Measurements from ENCODE around the gene BTG1.
"Not testable (repeated sequence)": the region's sequence is repeated elsewhere in the genome, so short reads cannot be mapped to it uniquely, and the experiment has no call there.

Gene BTG1

DNA sequence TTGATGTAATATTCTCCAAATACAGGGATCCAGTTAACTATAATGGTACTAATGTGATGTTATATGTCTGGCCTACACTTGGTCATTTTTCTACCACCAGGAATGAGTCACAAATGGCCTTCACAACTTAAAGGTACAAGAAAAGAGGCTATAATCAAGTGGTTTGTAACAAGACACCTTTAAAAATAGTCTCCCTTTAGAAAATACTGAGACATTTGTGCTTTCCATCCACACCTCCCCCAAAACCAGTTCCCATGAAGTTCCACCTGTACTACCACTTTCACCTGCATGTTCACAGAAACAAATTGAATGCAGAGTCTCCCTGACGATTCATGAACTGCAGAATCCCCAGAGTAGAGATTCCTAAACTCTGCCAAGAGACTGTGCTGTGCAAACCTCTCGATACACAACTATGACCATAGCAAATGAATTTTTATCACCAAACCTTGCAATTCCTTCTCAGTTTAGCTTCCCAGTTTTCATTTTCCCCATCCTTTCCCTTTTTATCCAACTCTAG lies 6.0 kb downstream of the BTG1 start:
- TF ChIP-seq, protein P1, sequence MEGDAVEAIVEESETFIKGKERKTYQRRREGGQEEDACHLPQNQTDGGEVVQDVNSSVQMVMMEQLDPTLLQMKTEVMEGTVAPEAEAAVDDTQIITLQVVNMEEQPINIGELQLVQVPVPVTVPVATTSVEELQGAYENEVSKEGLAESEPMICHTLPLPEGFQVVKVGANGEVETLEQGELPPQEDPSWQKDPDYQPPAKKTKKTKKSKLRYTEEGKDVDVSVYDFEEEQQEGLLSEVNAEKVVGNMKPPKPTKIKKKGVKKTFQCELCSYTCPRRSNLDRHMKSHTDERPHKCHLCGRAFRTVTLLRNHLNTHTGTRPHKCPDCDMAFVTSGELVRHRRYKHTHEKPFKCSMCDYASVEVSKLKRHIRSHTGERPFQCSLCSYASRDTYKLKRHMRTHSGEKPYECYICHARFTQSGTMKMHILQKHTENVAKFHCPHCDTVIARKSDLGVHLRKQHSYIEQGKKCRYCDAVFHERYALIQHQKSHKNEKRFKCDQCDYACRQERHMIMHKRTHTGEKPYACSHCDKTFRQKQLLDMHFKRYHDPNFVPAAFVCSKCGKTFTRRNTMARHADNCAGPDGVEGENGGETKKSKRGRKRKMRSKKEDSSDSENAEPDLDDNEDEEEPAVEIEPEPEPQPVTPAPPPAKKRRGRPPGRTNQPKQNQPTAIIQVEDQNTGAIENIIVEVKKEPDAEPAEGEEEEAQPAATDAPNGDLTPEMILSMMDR (IDR thresholded peaks at IDR 0.05): no peak
- DNase-seq (ENCODE audit: low spot score): no peak
- peak overlapping the region; percentile 46 to 97 for H3K27ac ChIP-seq
- peak overlapping the region; percentile 98 for H3K4me3 ChIP-seq

DNA sequence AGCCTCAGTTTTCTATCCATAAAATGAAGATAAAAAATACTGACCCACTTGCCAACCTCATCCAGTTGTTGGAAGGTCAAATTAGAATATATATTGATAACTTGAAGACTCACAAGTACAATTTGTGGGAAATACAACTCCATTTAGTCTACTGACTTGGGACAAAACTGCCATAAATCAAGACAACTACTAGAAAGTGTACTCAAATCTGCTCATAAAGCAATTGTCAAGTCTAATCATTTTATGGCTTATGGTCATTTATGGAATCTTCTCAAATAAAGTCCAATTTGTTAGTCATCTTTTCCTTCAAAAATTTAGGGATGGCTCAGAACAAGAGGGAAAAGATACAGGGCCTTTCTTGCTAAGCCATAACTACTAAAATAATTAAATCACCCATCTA lies 7.0 kb downstream of the BTG1 start:
- no peak for DNase-seq (ENCODE audit: low spot score)
- H3K4me3 ChIP-seq: peak overlapping the region; percentile 98
- TF ChIP-seq, protein P1 (IDR thresholded peaks at IDR 0.05): no peak
- H3K27ac ChIP-seq: peak overlapping the region; percentile 46 to 97

DNA sequence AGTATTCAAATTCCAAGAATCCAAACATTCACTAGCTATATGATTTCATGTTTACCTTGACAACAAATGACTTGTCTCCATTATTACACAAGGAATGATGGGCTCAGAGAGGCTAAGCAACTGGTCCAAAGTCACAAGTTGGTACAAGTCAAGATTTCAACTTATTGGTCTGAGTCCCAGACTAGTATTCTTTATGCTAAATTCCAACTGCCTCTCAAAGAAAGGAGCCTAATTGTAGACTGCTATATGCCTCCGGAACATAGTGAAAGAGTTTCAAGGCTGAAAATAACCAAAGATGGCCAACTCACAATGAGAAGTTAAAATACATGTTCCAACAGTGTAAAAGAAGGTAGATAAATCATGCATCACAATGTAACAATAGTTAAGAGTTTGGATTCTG lies 7.5 kb downstream of the BTG1 start:
- H3K4me3 ChIP-seq: peak overlapping the region; percentile 98
- TF ChIP-seq, protein P1 (IDR thresholded peaks at IDR 0.05): no peak
- H3K27ac ChIP-seq: peak overlapping the region; percentile 46 to 97
- no peak for DNase-seq (ENCODE audit: low spot score)

DNA sequence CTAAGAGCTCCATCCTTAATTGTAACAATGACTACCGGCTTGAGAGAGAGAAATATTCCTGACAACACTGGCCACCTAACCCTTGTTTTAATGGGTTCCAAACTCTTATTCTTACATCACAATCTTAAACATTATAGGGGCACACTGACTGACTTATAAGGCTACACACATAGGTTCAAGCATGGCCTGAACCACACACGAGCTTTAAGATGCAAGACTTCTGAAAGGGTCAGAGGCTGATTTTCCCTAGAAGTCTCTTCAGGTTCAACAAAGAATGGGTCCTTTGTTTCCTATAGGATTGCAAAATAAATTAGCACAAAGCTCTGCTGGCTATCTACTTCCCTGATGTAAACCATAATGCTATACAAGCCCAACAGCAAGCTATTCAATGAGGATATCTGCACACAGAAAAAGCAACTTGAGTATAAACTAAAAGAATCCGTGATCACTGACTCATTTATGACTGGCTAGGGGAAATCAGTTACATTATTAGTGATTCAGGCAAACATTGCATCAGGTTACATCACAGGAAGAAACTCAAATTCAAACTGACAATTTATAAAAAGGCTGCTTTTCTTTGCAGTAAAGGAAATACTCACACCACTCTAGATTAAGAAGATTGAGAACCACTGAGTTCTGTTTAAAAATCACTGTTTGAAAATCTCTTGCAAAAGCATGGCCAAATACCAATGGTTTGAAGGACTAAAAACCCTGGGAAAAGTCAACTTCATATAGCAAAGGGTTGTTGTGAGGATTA lies 8.5 kb downstream of the BTG1 start:
- TF ChIP-seq, protein P1 (IDR thresholded peaks at IDR 0.05): no peak
- no peak for DNase-seq (ENCODE audit: low spot score)
- H3K4me3 ChIP-seq: peak overlapping the region; percentile 98
- peak overlapping the region; percentile 46 to 48 for H3K27ac ChIP-seq

DNA sequence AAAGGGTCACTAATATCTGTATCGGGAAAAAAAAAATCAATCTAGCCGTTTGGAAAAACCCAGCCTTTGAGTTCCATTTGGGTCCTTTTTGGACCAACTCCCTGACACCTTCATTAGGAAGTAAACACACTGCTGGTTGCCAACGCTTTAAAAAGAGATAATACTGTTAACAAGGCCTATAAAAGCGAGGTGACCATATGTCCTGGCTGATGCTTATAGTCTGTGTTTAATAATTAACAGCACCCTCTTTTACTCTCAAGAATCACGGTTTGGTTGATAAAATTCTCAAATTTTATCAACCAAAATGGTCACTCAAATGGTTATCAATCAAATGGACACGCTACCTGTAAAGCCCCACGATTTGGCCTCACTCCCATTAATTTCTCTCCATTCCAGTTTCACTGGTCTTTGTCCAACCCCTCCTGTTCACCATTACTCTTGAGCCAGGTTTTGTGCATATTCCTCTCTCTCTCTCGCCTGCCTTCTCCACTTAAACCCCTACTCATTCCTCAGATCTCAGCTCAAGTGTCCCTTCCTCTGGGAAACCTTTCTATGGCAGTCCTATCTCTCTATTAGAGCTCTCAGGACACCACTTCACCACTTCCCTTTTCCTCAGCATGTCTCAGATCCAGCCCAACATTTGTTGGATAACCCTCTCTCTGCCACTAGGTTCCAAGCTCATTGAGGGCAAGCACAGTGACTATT lies 9.5 kb downstream of the BTG1 start:
- peak overlapping the region; percentile 98 for H3K4me3 ChIP-seq
- H3K27ac ChIP-seq: peak overlapping the region; percentile 46 to 48
- DNase-seq (ENCODE audit: low spot score): no peak
- TF ChIP-seq, protein P1 (IDR thresholded peaks at IDR 0.05): no peak

DNA sequence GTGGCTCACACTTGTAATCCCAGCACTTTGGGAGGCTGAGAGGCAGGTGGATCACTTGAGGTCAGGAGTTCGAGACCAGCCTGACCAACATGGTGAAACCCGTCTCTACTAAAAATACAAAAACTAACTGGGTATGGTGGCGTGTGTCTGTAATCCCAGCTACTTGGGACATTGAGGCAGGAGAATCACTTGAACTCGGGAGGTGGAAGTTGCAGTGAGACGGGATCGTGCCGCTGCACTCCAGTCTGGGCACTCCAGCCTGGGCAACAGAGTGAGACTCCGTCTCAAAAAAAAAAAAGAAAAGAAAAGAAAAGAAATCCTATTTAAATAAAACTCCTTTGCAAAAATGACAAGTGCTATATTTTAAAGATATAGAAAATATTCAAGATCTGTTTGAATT lies 10.1 kb downstream of the BTG1 start:
- not testable (repeated sequence) for DNase-seq (ENCODE audit: low spot score)
- Histone ChIP-seq H3K4me3 (peak overlapping the region; percentile 98), H3K27ac (peak overlapping the region; percentile 74 to 86)

DNA sequence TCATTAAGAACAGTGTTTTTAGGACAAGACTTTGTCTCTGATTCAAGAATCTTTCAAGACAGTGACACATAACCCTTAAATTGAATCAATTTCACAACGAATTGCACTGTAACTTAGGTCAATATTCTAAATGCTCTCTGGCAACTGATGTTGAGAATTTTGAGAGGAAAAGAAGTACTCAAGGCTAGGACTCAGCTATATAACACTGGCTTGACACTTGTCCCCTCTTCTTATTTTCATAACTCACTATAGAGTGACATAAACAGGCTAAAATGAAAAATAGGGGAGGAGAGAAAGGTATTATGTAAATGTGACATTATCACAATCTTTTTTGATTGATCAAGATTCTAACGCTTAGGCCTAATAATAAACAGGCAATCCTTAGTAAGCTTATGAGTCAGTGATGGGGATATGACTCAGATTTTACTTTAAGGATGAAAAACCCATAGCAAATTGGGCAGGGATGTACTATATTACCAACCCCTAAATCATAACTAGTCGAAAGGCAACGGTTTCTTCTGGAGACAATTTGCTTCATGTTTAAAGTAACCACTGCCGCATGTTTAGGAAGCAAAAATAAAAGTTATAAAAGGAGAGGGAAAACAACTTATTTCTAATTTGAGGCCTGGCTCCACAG lies 10.9 kb downstream of the BTG1 start:
- peak overlapping the region; percentile 40 for H3K4me3 ChIP-seq
- TF ChIP-seq, protein P1 (IDR thresholded peaks at IDR 0.05): no peak
- DNase-seq (ENCODE audit: low spot score): no peak
- peak overlapping the region; percentile 74 to 86 for H3K27ac ChIP-seq

Data from coronary artery (tissue), 2 donors.